GM18498 (cell line): ENCODE measurements around the gene C4BPB.
"Not testable (repeated sequence)": the region's sequence is repeated elsewhere in the genome, so short reads cannot be mapped to it uniquely, and the experiment has no call there.

Source experiments
- ATAC-seq: cut with Tn5 transposase; IDR thresholded peaks from one replicate; pipeline ENCODE4 v1.9.1; 2021; ENCODE audit warnings: mild to moderate bottlenecking, moderate library complexity; ENCODE audit not compliant: unreplicated experiment

Gene C4BPB, protein sequence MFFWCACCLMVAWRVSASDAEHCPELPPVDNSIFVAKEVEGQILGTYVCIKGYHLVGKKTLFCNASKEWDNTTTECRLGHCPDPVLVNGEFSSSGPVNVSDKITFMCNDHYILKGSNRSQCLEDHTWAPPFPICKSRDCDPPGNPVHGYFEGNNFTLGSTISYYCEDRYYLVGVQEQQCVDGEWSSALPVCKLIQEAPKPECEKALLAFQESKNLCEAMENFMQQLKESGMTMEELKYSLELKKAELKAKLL

GRCh38 chr1:207088701-207089626, at the start of gene C4BPB:
Gene C4BPB (plus strand): TSS chr1:207088860. CDS start chr1:207089532, 672 bp downstream.
- no peak for ATAC-seq

DNA sequence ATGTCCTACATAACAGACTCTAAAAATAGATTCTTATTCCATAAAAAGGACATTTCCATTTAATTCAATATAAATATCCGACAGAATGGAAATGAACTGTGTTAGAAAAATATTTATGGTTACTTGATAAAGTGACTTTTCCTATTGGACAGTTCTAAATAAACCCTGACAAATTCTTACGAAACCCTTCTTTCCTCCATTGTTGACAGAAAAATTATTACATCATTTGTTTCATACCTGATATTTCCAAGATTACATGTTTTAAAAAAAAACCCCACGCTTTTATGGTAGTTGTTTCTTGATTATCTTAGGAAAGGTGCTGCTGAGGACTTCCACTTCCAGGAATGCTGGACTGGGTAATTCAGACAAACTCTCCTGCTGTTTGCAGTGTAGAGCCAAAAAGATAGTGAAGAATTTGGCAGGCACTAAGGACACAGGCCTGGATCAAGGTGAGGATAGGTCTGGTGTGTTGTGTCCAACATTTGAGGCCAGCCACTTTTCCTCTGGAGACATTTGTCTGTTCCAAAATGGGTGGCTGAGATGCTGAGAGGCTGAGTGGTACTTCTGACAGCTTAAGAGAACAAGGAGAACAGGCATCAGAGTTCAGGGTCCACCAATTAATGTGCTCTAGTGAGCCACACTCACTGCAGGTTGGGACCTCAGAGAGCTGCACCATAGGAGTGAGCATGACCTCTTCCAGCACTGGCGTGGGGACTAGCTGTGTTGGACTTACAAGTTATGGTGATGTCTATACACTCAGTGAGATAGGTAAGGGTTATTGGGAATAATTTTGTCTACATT, 49.1 kb upstream of the C4BPB start:
- ATAC-seq, result no peak

DNA sequence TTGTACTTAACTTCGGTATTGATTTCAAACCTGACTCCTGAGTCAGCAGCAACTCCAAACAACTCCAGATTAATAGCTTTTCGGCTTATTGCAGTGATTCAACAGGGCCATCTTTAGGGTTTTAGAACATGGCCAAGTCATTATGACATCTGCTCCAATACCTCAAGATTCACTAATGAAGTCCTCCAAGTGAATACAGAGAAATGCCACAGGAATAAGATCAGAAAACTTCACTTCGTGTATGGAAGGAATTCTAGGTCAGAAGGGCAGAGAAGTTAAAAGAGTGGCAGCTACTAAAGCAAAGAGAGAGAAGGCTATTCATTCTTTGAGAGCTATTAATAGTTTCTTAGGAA, 48.5 kb upstream of the C4BPB start:
- ATAC-seq, result no peak

- ATAC-seq, result not testable (repeated sequence)
These were observed 47.3 kb upstream of the C4BPB start for GRCh38 chr1:207041397-207041796.

DNA sequence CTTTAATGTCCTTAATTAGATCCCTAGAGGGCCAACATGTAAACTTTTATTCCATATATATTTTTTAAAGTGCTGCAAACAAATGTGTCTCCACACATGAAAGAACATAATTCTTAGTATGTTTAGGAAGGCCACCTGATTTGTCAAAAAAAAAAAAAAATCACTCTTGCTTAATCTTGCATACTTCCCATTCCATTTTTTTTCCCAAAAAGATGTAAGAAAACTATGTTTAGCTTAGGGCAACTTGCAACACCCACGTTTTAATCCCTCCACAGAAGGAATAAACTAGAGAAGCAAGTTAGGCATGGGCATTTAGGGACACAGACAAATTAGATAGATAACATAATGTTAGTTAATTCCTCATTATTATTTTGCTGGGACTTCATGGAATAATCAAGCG, 43.2 kb upstream of the C4BPB start:
- no peak for ATAC-seq

DNA sequence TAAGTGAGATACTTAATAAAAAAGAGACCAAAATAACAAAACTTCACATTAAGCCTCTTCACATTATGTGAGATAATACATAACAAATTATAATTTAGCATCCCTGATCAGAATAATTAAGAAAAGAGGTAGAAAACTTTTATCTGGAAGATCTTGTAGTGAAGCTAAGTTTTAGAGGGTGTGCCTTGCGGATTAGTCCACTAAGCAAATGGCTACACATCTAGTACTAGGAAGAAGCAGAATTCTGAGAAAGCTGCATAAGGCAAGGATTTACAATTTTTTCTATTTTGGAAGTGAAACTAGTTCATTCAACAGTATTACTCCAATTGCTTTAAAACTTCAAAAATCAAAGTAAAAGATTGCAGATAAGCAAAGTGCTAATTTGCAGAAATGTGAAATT, 41.2 kb upstream of the C4BPB start:
- no peak for ATAC-seq

- ATAC-seq, result no peak
These were observed 40.6 kb upstream of the C4BPB start for GRCh38 chr1:207048041-207048440.

GRCh38 chr1:207049054-207049453, 39.6 kb upstream of the C4BPB start:
- ATAC-seq, result no peak

GRCh38 chr1:207049514-207049913, 39.1 kb upstream of the C4BPB start:
- ATAC-seq, result no peak

GRCh38 chr1:207049974-207050391, 38.7 kb upstream of the C4BPB start:
- peak; percentile 41 for ATAC-seq

GRCh38 chr1:207050480-207051190, 38.0 kb upstream of the C4BPB start:
- peak; percentile 58 for ATAC-seq

DNA sequence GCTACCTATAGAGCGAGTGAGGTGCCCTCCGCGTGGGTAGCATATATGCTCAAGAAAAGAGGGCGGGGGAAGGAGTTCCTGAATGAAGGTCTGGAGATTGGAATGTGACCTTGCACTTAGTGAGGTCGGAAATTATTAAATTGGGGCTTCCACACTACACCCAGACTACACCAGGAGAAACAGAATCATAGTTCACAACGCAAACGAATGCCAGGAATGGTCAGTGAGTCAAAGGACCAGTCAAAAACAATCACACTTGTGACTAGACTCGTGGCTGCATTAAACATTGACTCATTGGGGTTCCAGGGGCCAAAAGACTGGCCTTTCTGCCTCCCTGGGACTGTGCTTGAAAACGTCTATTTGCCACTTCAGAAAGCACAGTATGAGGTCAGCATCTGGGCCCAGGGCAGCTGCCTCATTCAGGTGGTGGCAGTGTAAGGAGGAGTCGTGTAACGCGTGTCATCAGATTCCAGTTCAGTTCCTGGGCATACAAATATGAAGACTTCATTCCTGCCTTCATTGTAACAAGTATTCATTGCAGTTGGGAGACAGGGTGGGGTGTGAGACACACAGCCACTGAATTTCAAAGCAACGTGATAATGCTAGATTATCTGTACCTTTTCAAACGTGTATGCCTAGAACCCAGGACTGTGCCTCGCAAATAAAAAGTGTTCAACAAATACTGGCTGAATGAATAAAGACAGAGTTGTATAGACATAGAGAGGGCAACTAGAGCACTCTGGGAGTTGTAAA, 37.3 kb upstream of the C4BPB start, which contains the start of gene YOD1:
TSS of gene YOD1 (minus strand) at position 18 of the 753 bp plus-strand sequence. CDS start 178 bp downstream, outside the sequence.
- no peak for ATAC-seq

- ATAC-seq, result peak; percentile 81
These were observed 35.5 kb upstream of the C4BPB start, which contains the start of gene PFKFB2 for GRCh38 chr1:207052911-207053769. Gene PFKFB2 (plus strand): TSS chr1:207053275. CDS start chr1:207054718, 1,443 bp downstream.

DNA sequence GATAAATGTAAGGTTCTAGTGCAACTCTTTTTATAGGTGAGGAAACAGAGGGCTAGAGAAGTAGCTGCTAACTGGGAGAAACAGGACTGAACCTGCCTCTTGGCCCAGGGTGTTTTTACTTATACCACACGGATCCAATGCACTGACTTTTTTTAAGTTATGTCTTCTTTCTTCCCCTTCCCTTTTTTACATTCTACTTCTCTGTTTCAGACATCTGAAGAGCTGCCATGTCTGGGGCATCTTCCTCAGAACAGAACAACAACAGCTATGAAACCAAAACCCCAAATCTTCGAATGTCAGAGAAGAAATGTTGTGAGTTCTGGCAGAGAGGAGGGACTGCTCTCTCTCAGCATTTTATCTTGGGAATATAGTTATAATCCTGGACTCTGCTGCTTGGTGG, 34.2 kb upstream of the C4BPB start:
- no peak for ATAC-seq

- no peak for ATAC-seq
These were observed 33.2 kb upstream of the C4BPB start for GRCh38 chr1:207055386-207056001.

GRCh38 chr1:207056673-207057072, 32.0 kb upstream of the C4BPB start:
- ATAC-seq, result no peak

GRCh38 chr1:207058252-207058651, 30.4 kb upstream of the C4BPB start:
- no peak for ATAC-seq
